Fibroblast of lung (primary cell): ENCODE data around the gene RABGAP1. TPM values are rescaled to one million over a fixed set of nuclear protein-coding genes. Genes with fewer than 3 reads are reported as not detected.

Experiments used
- DNase-seq, 2 donors: peaks; one replicate each; pipeline versions ENCODE4 v3.0.0 to v3.0.0-alpha.2; 2010; ENCODE audit warnings: low read depth in 2 of 2
- H2AFZ ChIP-seq: 2 replicates; pipeline ENCODE4 v1.5.1; 2012; ENCODE audit warnings: low read length, control low read depth, inconsistent platforms
- H3K27ac ChIP-seq: 2 replicates; pipeline ENCODE4 v1.5.1; 2011; ENCODE audit warnings: low read length, control low read depth; ENCODE audit not compliant: insufficient read depth
- H3K27me3 ChIP-seq: 2 replicates; pipeline ENCODE4 v1.5.1; 2011; ENCODE audit warnings: mild to moderate bottlenecking, low read length; ENCODE audit not compliant: control insufficient read depth, insufficient read depth
- H3K36me3 ChIP-seq: 2 replicates; pipeline ENCODE4 v1.5.1; 2011; ENCODE audit warnings: low read length; ENCODE audit not compliant: control insufficient read depth, insufficient read depth
- H3K4me1 ChIP-seq: 2 replicates; pipeline ENCODE4 v1.5.1; 2011; ENCODE audit warnings: low read length; ENCODE audit not compliant: control insufficient read depth, insufficient read depth; ENCODE audit errors: extremely low read depth
- H3K4me2 ChIP-seq: 2 replicates; pipeline ENCODE4 v1.5.1; 2011; ENCODE audit warnings: low read length, control low read depth; ENCODE audit not compliant: insufficient read depth; ENCODE audit errors: extremely low read depth
- H3K4me3 ChIP-seq, 4 experiments: fragments of 200-600 bp in 1 of 4; sonication (generic) in 1 of 4; replicated peaks in 1 of 4; 2 replicates each; pipeline ENCODE4 v1.5.1; 2011 to 2016; ENCODE audit warnings: low read length in 4 of 4, low read depth in 3 of 4, mild to moderate bottlenecking in 3 of 4, control low read depth in 2 of 4, inconsistent platforms in 1 of 4, mixed read lengths in 1 of 4; ENCODE audit not compliant: insufficient read depth in 1 of 4; ENCODE audit errors: control extremely low read depth in 1 of 4
- H3K79me2 ChIP-seq: 2 replicates; pipeline ENCODE4 v1.5.1; 2012; ENCODE audit warnings: mild to moderate bottlenecking, low read length, inconsistent platforms; ENCODE audit not compliant: control insufficient read depth, insufficient read depth
- H3K9ac ChIP-seq: 2 replicates; pipeline ENCODE4 v1.5.1; 2011; ENCODE audit warnings: mild to moderate bottlenecking, low read length, control low read depth; ENCODE audit not compliant: insufficient read depth
- H3K9me3 ChIP-seq: 2 replicates; pipeline ENCODE4 v1.5.1; 2012; ENCODE audit warnings: low read depth, low read length; ENCODE audit not compliant: control insufficient read depth, insufficient read depth
- H4K20me1 ChIP-seq: 2 replicates; pipeline ENCODE4 v1.5.1; 2011; ENCODE audit warnings: low read length; ENCODE audit not compliant: control insufficient read depth, insufficient read depth; ENCODE audit errors: extremely low read depth
- EZH2 ChIP-seq: IDR thresholded peaks from 2 replicates; pipeline ENCODE4 v1.5.1; 2012; ENCODE audit warnings: low read length, control low read depth, mild to moderate bottlenecking; ENCODE audit errors: missing control alignments
- polyA plus RNA-seq, 2 donors: library from polyadenylated mRNA; depleted of rRNA in 1 of 2; stranded (reverse) in 1 of 2; unstranded in 1 of 2; fragments of >200 nt; gene quantifications; 2 replicates each; pipeline ENCODE4 v1.2.1, GENCODE V29; 2011 to 2012; ENCODE audit warnings: missing spikeins in 1 of 2
- total RNA-seq: library from RNA; depleted of rRNA; stranded (reverse); fragments of >200 nt; gene quantifications from 2 replicates; pipeline ENCODE4 v1.2.1, GENCODE V29; 2014
- TF ChIP-seq, protein P1 (sequence below), 2 donors: IDR thresholded peaks in 1 of 2; conservative IDR thresholded peaks in 1 of 2; 1 replicate in 1 of 2; 2 replicates in 1 of 2; pipeline ENCODE4 v1.5.1; 2011 to 2012; ENCODE audit warnings: low read length in 2 of 2, control low read depth in 1 of 2, inconsistent platforms in 1 of 2, low read depth in 1 of 2, mild to moderate bottlenecking in 1 of 2

RABGAP1 gene
- total and polyA plus RNA-seq, 2 donors (not counting 1 experiment from before 2014, with no cell fraction given) = 47.6 to 58.6 TPM

DNA sequence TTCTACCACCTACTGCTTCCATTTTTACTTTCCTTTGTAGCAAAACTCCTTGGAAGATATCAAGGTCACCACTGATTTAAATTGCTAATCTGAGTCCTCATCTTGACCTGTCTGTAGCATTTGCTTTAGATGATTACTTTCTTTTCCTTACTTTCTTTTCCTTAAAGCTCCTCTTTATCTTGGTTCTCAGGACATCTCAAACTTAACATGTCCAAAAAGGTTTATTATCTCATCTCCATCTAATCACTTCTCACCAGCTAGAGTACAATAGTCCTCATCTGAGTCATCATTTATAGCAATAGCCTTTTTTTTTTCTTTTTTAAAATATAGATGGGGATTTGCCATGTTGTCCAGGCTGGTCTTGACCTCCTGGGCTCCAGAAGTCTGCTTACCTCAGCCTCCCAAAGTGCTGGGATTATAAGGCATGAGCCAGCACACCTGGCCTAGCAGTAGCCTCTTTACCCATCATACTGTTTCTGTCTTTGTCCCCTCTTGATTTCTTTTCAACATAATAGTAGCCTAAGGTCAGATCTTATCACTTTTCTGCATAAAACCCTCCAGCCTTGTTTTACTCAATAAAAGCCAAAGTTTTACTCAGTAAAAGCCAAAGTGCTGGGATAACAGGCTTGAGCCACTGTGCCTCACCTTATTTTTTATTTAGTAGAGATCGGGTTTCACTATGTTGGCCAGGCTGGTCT lies 59.7 kb downstream of the RABGAP1 start:
- Histone ChIP-seq H4K20me1 (no peaks in the 10 kb centered on the region), H3K9ac (no peak overlapping the region), H2AFZ (no peak overlapping the region), H3K4me3 (no peak overlapping the region), H3K4me2 (no peak overlapping the region), H3K27me3 (no peaks in the 10 kb centered on the region), H3K27ac (no peak overlapping the region), H3K9me3 (no peaks in the 10 kb centered on the region), H3K79me2 (no peaks in the 10 kb centered on the region), H3K36me3 (no peaks in the 10 kb centered on the region), H3K4me1 (peaks cover 4% of the 10 kb centered on the region)
- DNase-seq = peak in 1 of 2 donors; percentile 15
- TF ChIP-seq, protein P1, sequence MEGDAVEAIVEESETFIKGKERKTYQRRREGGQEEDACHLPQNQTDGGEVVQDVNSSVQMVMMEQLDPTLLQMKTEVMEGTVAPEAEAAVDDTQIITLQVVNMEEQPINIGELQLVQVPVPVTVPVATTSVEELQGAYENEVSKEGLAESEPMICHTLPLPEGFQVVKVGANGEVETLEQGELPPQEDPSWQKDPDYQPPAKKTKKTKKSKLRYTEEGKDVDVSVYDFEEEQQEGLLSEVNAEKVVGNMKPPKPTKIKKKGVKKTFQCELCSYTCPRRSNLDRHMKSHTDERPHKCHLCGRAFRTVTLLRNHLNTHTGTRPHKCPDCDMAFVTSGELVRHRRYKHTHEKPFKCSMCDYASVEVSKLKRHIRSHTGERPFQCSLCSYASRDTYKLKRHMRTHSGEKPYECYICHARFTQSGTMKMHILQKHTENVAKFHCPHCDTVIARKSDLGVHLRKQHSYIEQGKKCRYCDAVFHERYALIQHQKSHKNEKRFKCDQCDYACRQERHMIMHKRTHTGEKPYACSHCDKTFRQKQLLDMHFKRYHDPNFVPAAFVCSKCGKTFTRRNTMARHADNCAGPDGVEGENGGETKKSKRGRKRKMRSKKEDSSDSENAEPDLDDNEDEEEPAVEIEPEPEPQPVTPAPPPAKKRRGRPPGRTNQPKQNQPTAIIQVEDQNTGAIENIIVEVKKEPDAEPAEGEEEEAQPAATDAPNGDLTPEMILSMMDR (conservative IDR thresholded peaks at IDR 0.05 in 1 of 2, IDR thresholded peaks at IDR 0.05 in 1 of 2; ENCODE audit: low read depth in 1 of 2, low read length in 2 of 2) = no peak
- TF ChIP-seq EZH2 = no peak

- H2AFZ ChIP-seq = no peak overlapping the region
- H3K36me3 ChIP-seq = no peaks in the 10 kb centered on the region
- no peaks in the 10 kb centered on the region for H3K27me3 ChIP-seq
- no peak overlapping the region for H3K9ac ChIP-seq
- H3K9me3 ChIP-seq = no peaks in the 10 kb centered on the region
- peak; percentile 3 to 42 for DNase-seq
- H3K4me2 ChIP-seq = peak overlapping the region; percentile 44
- H3K79me2 ChIP-seq = no peaks in the 10 kb centered on the region
- H3K4me1 ChIP-seq = peaks cover 4% of the 10 kb centered on the region
- peak overlapping the region; percentile 38 for H3K27ac ChIP-seq
- H3K4me3 ChIP-seq = no peak overlapping the region
- no peak for TF ChIP-seq EZH2
- TF ChIP-seq, protein P1 (conservative IDR thresholded peaks at IDR 0.05 in 1 of 2, IDR thresholded peaks at IDR 0.05 in 1 of 2; ENCODE audit: low read depth in 1 of 2, low read length in 2 of 2) = no peak
- no peaks in the 10 kb centered on the region for H4K20me1 ChIP-seq
These were observed 61.9 kb downstream of the RABGAP1 start for GRCh38 chr9:123002754-123003153.

DNA sequence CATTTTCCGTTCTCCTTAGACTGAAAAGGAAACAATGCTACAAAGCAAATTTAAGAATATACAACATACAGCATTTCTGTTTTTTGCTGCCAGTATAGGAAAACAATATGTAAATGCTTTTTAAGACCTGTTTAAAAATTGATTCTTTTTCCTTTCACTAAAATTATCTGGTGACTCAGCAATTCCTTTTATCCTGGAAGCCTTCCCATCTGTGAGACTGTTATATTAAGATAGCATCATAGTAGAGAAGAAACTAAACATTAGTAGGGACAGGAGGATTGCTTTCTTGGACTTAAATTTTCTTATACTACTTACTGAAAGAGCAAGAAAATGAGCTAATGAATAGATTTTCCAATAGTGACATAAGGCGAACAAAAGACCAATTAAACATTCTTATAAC lies 62.6 kb downstream of the RABGAP1 start:
- Histone ChIP-seq H3K4me2 (no peak overlapping the region), H3K27ac (no peak overlapping the region), H4K20me1 (no peaks in the 10 kb centered on the region), H3K79me2 (no peaks in the 10 kb centered on the region), H3K4me3 (no peak overlapping the region), H3K9ac (no peak overlapping the region), H2AFZ (no peak overlapping the region), H3K36me3 (no peaks in the 10 kb centered on the region), H3K9me3 (no peaks in the 10 kb centered on the region), H3K27me3 (no peaks in the 10 kb centered on the region), H3K4me1 (peaks cover 4% of the 10 kb centered on the region)
- TF ChIP-seq EZH2 = no peak
- TF ChIP-seq, protein P1 (conservative IDR thresholded peaks at IDR 0.05 in 1 of 2, IDR thresholded peaks at IDR 0.05 in 1 of 2; ENCODE audit: low read depth in 1 of 2, low read length in 2 of 2) = no peak
- DNase-seq = peak; percentile 52 to 57
